ENCODE data around the gene BRF1. TPM values are rescaled to one million over a fixed set of nuclear protein-coding genes. Genes with fewer than 3 reads are reported as not detected.

The BRF1 gene
- polyA plus RNA-seq, 1 donor: 29.7 TPM

GRCh38 chr14:105193916-105194782, 106.7 kb downstream of the BRF1 start:
- DNase-seq: no peak

GRCh38 chr14:105192866-105193731, 107.7 kb downstream of the BRF1 start:
- DNase-seq: no peak

GRCh38 chr14:105187935-105188524, 112.8 kb downstream of the BRF1 start:
- DNase-seq: no peak

GRCh38 chr14:105187116-105187515, 113.7 kb downstream of the BRF1 start:
- DNase-seq: no peak

- no peak for DNase-seq
Measured at GRCh38 chr14:105185973-105186372, 114.8 kb downstream of the BRF1 start.

GRCh38 chr14:105185001-105185400, 115.8 kb downstream of the BRF1 start:
- DNase-seq: no peak

- DNase-seq: no peak
Measured at GRCh38 chr14:105184461-105184860, 116.3 kb downstream of the BRF1 start.

- no peak for DNase-seq
Measured at GRCh38 chr14:105182296-105183020, 118.3 kb downstream of the BRF1 start.

- DNase-seq: no peak
Measured at GRCh38 chr14:105181549-105182295, 119.1 kb downstream of the BRF1 start.

GRCh38 chr14:105180592-105181548, 119.9 kb downstream of the BRF1 start, which contains the start of gene NUDT14:
Gene NUDT14 (minus strand): TSS chr14:105181312. CDS start chr14:105181209, 103 bp downstream.
- no peak for DNase-seq

GRCh38 chr14:105179191-105179590, 121.6 kb downstream of the BRF1 start:
- no peak for DNase-seq

GRCh38 chr14:105178868-105179140, 122.0 kb downstream of the BRF1 start:
- DNase-seq: no peak

GRCh38 chr14:105178069-105178867, 122.5 kb downstream of the BRF1 start:
- DNase-seq: no peak

- DNase-seq: no peak
Measured at GRCh38 chr14:105177082-105177481, 123.7 kb downstream of the BRF1 start.

GRCh38 chr14:105176513-105176912, 124.3 kb downstream of the BRF1 start:
- DNase-seq: no peak

- DNase-seq: no peak
Measured at GRCh38 chr14:105173901-105174894, 126.6 kb downstream of the BRF1 start.

GRCh38 chr14:105173145-105173544, 127.7 kb downstream of the BRF1 start:
- no peak for DNase-seq

GRCh38 chr14:105172476-105172875, 128.3 kb downstream of the BRF1 start:
- DNase-seq: no peak

Data from hindlimb muscle (tissue), 1 donor.